Bronchial epithelial cell (primary cell): ENCODE results near the gene KIRREL2. TPM values are rescaled to one million over a fixed set of nuclear protein-coding genes. Genes with fewer than 3 reads are reported as not detected.
"Not testable (repeated sequence)": the region's sequence is repeated elsewhere in the genome, so short reads cannot be mapped to it uniquely, and the experiment has no call there.

Experiments used
- DNase-seq: peaks from one replicate; pipeline ENCODE4 v3.0.0-alpha.2; 2010; ENCODE audit warnings: low read depth
- FAIRE-seq: peaks from 2 replicates; lab custom pipeline; 2011; peaks lifted over from hg19 to GRCh38; lab: Jason Lieb, UNC
- H3K27me3 ChIP-seq: 2 replicates; pipeline ENCODE4 v1.5.1; 2011; ENCODE audit warnings: low read length; ENCODE audit not compliant: control insufficient read depth, insufficient read depth
- H3K36me3 ChIP-seq: 2 replicates; pipeline ENCODE4 v1.5.1; 2011; ENCODE audit warnings: low read length; ENCODE audit not compliant: control insufficient read depth, insufficient read depth
- H3K4me3 ChIP-seq: 2 replicates; pipeline ENCODE4 v1.5.1; 2011; ENCODE audit warnings: mild to moderate bottlenecking, low read depth, low read length, control low read depth
- CTCF ChIP-seq: IDR thresholded peaks from 2 replicates; pipeline ENCODE4 v1.5.1; 2011; ENCODE audit warnings: mild to moderate bottlenecking, moderate library complexity, low read length, control low read depth, inconsistent platforms; ENCODE audit not compliant: insufficient read depth, severe bottlenecking
- total RNA-seq: library from RNA; depleted of rRNA; stranded (reverse); fragments of >200 nt; gene quantifications from 2 replicates; pipeline ENCODE4 v1.2.1, GENCODE V29; 2014

The KIRREL2 gene
- total RNA-seq, 1 donor from 2014 or later, result not detected

GRCh38 chr19:35908973-35909683 lies 52.4 kb downstream of the KIRREL2 start:
- DNase-seq (no peak), FAIRE-seq (no peak)
- Histone ChIP-seq H3K27me3 (no peaks in the 10 kb centered on the region), H3K4me3 (no peak overlapping the region), H3K36me3 (no peaks in the 10 kb centered on the region)
- TF ChIP-seq CTCF, result no peak

- no peak for TF ChIP-seq CTCF
- DNase-seq, result no peak
- Histone ChIP-seq H3K36me3 (no peaks in the 10 kb centered on the region), H3K4me3 (no peak overlapping the region), H3K27me3 (no peaks in the 10 kb centered on the region)
- no peak for FAIRE-seq
These were observed 52.9 kb downstream of the KIRREL2 start for GRCh38 chr19:35909684-35910035.

- not testable (repeated sequence) for H3K36me3 ChIP-seq, H3K27me3 ChIP-seq, H3K4me3 ChIP-seq, FAIRE-seq, DNase-seq
These were observed 53.6 kb downstream of the KIRREL2 start for GRCh38 chr19:35910355-35910754.

- Histone ChIP-seq H3K4me3 (no peak overlapping the region), H3K27me3 (no peaks in the 10 kb centered on the region), H3K36me3 (no peaks in the 10 kb centered on the region)
- TF ChIP-seq CTCF, result no peak
- FAIRE-seq (no peak), DNase-seq (peak; percentile 18)
These were observed 54.5 kb downstream of the KIRREL2 start for GRCh38 chr19:35911173-35911572.

- DNase-seq, result peak; percentile 85
- Histone ChIP-seq H3K36me3 (no peaks in the 10 kb centered on the region), H3K27me3 (no peaks in the 10 kb centered on the region), H3K4me3 (no peak overlapping the region)
- TF ChIP-seq CTCF, result no peak
- no peak for FAIRE-seq
These were observed 55.1 kb downstream of the KIRREL2 start for GRCh38 chr19:35911790-35912189.

- H3K36me3 ChIP-seq, result no peaks in the 10 kb centered on the region
- DNase-seq (peak; percentile 69), FAIRE-seq (no peak)
- no peak for TF ChIP-seq CTCF
- no peaks in the 10 kb centered on the region for H3K27me3 ChIP-seq
- no peak overlapping the region for H3K4me3 ChIP-seq
These were observed 56.9 kb downstream of the KIRREL2 start for GRCh38 chr19:35913589-35913988.
